ENCODE data around the gene DEPDC5. TPM values are rescaled to one million over a fixed set of nuclear protein-coding genes. Genes with fewer than 3 reads are reported as not detected.
"Not testable (repeated sequence)": the region's sequence is repeated elsewhere in the genome, so short reads cannot be mapped to it uniquely, and the experiment has no call there.

DEPDC5 gene
- total RNA-seq, 1 experiment from 2014 or later = 15.6 TPM

- in situ Hi-C loops (cut with HindIII; ENCODE audit: low sequenced_read_pairs) = no loop called here
- DNase-seq (ENCODE audit: low spot score) = no peak
These were observed 9.9 kb upstream of the DEPDC5 start for GRCh38 chr22:31743871-31744270.

- DNase-seq (ENCODE audit: low spot score) = no peak
- in situ Hi-C loops (cut with HindIII; ENCODE audit: low sequenced_read_pairs) = no loop called here
These were observed 6.4 kb upstream of the DEPDC5 start for GRCh38 chr22:31747441-31747840.

- DNase-seq (ENCODE audit: low spot score) = no peak
- in situ Hi-C loops (cut with HindIII; ENCODE audit: low sequenced_read_pairs) = no loop called here
These were observed 5.3 kb upstream of the DEPDC5 start for GRCh38 chr22:31748490-31748889.

- peak; percentile 98 for DNase-seq (ENCODE audit: low spot score)
- in situ Hi-C loops (cut with HindIII; ENCODE audit: low sequenced_read_pairs) = loop anchor here (10.0 kb wide), 1 partner anchor 215 kb away; no protein-coding TSS in a partner anchor
These were observed 4.0 kb upstream of the DEPDC5 start, which contains the start of gene PRR14L for GRCh38 chr22:31749636-31750364. Gene PRR14L, minus strand, starts transcription at chr22:31750132. Its CDS starts 11,272 bp downstream, at chr22:31738860.

GRCh38 chr22:31750365-31751284 is 3.2 kb upstream of the DEPDC5 start:
- in situ Hi-C loops (cut with HindIII; ENCODE audit: low sequenced_read_pairs) = loop anchor here (10.0 kb wide), 1 partner anchor 214 kb away; no protein-coding TSS in a partner anchor

GRCh38 chr22:31752096-31752847 is 1.5 kb upstream of the DEPDC5 start:
- in situ Hi-C loops (cut with HindIII; ENCODE audit: low sequenced_read_pairs) = loop anchor here (10.0 kb wide), 1 partner anchor 213 kb away; no protein-coding TSS in a partner anchor
- no peak for DNase-seq (ENCODE audit: low spot score)

More at GRCh38 chr22:31750365-31751284, 3.2 kb upstream of the DEPDC5 start:
- no peak for DNase-seq (ENCODE audit: low spot score)

GRCh38 chr22:31753005-31753633 is 700 bp upstream of the DEPDC5 start:
- peak; percentile 71 for DNase-seq (ENCODE audit: low spot score)
- in situ Hi-C loops (cut with HindIII; ENCODE audit: low sequenced_read_pairs) = loop anchor here (10.0 kb wide), 1 partner anchor 212 kb away; no protein-coding TSS in a partner anchor

- DNase-seq (ENCODE audit: low spot score) = peak; percentile 23
- in situ Hi-C loops (cut with HindIII; ENCODE audit: low sequenced_read_pairs) = loop anchor here (10.0 kb wide), 1 partner anchor 210 kb away; no protein-coding TSS in a partner anchor
These were observed 994 bp downstream of the DEPDC5 start for GRCh38 chr22:31754813-31755212.

- DNase-seq (ENCODE audit: low spot score) = no peak
- in situ Hi-C loops (cut with HindIII; ENCODE audit: low sequenced_read_pairs) = loop anchor here (10.0 kb wide), 1 partner anchor 208 kb away; no protein-coding TSS in a partner anchor
These were observed 3.4 kb downstream of the DEPDC5 start for GRCh38 chr22:31757265-31757664.

GRCh38 chr22:31758860-31759259 is 5.0 kb downstream of the DEPDC5 start:
- DNase-seq (ENCODE audit: low spot score) = not testable (repeated sequence)

GRCh38 chr22:31764785-31765184 is 11.0 kb downstream of the DEPDC5 start:
- in situ Hi-C loops (cut with HindIII; ENCODE audit: low sequenced_read_pairs) = no loop called here
- DNase-seq (ENCODE audit: low spot score) = no peak

More at GRCh38 chr22:31758860-31759259, 5.0 kb downstream of the DEPDC5 start:
- in situ Hi-C loops (cut with HindIII; ENCODE audit: low sequenced_read_pairs) = loop anchor here (10.0 kb wide), 1 partner anchor 206 kb away; no protein-coding TSS in a partner anchor

- DNase-seq (ENCODE audit: low spot score) = no peak
These were observed 14.7 kb downstream of the DEPDC5 start for GRCh38 chr22:31768422-31769059.

GRCh38 chr22:31773416-31773815 is 19.6 kb downstream of the DEPDC5 start:
- no peak for DNase-seq (ENCODE audit: low spot score)
- in situ Hi-C loops (cut with HindIII; ENCODE audit: low sequenced_read_pairs) = no loop called here

More at GRCh38 chr22:31768422-31769059, 14.7 kb downstream of the DEPDC5 start:
- in situ Hi-C loops (cut with HindIII; ENCODE audit: low sequenced_read_pairs) = no loop called here

- in situ Hi-C loops (cut with HindIII; ENCODE audit: low sequenced_read_pairs) = no loop called here
These were observed 22.4 kb downstream of the DEPDC5 start for GRCh38 chr22:31776231-31776630.

GRCh38 chr22:31789803-31790202 is 36.0 kb downstream of the DEPDC5 start:
- in situ Hi-C loops (cut with HindIII; ENCODE audit: low sequenced_read_pairs) = no loop called here
- DNase-seq (ENCODE audit: low spot score) = no peak

More at GRCh38 chr22:31776231-31776630, 22.4 kb downstream of the DEPDC5 start:
- no peak for DNase-seq (ENCODE audit: low spot score)

- DNase-seq (ENCODE audit: low spot score) = no peak
- in situ Hi-C loops (cut with HindIII; ENCODE audit: low sequenced_read_pairs) = no loop called here
These were observed 36.4 kb downstream of the DEPDC5 start for GRCh38 chr22:31790240-31790639.

GRCh38 chr22:31799358-31799757 is 45.5 kb downstream of the DEPDC5 start:
- in situ Hi-C loops (cut with HindIII; ENCODE audit: low sequenced_read_pairs); DNase-seq (ENCODE audit: low spot score): not testable (repeated sequence)

GRCh38 chr22:31800065-31800464 is 46.2 kb downstream of the DEPDC5 start:
- no peak for DNase-seq (ENCODE audit: low spot score)
- in situ Hi-C loops (cut with HindIII; ENCODE audit: low sequenced_read_pairs) = no loop called here
